ENCODE measurements around the gene RBM33. TPM values are rescaled to one million over a fixed set of nuclear protein-coding genes. Genes with fewer than 3 reads are reported as not detected.
A peak's percentile ranks its signal among the peaks of the same experiment; 100 is the strongest.

The RBM33 gene
- total RNA-seq, 1 experiment from 2014 or later, result 61.1 TPM

DNA sequence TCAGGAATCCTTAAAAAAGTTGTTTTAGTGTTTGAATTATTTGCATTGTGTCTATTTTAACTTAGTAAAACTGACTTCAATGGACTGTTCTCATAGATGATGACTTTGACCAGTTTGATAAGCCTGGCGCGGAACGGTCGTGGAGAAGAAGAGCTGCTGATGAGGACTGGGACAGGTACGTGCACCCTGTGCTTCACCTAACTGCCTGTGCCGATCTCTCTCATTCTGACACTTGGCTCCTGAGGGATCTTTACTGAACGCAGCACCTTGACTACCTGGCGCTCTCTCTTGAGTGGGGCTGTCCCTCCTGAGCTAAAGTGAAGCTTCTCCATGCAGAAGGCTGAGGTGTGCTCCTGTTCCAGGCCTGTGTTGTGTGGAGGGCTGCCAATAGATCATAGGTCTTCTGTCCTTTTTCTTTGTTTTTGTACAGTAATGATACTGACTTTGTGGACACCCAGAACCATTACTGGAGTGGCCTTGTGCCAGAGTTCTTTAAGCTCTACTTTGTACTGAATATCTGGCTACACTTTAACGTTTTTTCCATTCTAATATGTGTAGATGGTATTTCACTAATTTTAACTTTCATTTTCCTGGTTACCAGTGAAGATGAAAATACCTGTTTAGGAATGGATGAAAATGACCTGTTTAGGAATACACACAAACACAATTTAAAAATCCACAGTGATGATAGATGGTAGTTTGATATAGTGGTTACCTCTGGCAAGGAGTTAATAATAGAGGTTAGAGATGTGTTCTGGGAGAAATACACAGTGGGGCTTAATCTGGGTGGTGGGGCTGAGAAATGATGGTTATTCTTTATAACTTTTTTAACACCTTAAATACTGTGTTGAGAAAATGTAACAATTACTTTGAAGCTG, 20.9 kb downstream of the RBM33 start:
- ChIA-PET POLR2A (no interaction called here), CTCF (no interaction called here)
- intact Hi-C loops (cut with micrococcal nuclease; ENCODE audit: unreplicated experiment) (no loop called here), in situ Hi-C loops (cut with HindIII; ENCODE audit: low pct_unique_long_range_greater_than_20kb, low sequenced_read_pairs) (no loop called here)
- no TSS peak for BruUV-seq (replicated peaks)
- TF ChIP-seq SIN3A (IDR thresholded peaks at IDR 0.05; ENCODE audit: borderline replicate concordance, insufficient read depth, low read depth, low read length) (no peak), REST (IDR thresholded peaks at IDR 0.05; ENCODE audit: insufficient read depth in 1 of 2, low read depth in 2 of 2, low read length in 1 of 2) (no peak), TCF7L2 (IDR thresholded peaks at IDR 0.05; ENCODE audit: low read depth, low read length) (no peak), CTCF (IDR thresholded peaks at IDR 0.05) (no peak), POLR2AphosphoS5 (IDR thresholded peaks at IDR 0.05; ENCODE audit: low read depth, low read length) (no peak)
- H3K27me3 ChIP-seq (ENCODE audit: control insufficient read depth, insufficient read depth, low read length), result no peaks in the 10 kb centered on the region
- H3K4me3 ChIP-seq (ENCODE audit: low read depth in 2 of 2, low read length in 2 of 2), result no peak overlapping the region
- H3K36me3 ChIP-seq (ENCODE audit: control insufficient read depth, insufficient read depth, low read length), result no peaks in the 10 kb centered on the region
- ATAC-seq, result peak; percentile 57
- H3K9me3 ChIP-seq (ENCODE audit: control insufficient read depth, insufficient read depth, low read depth, low read length), result no peaks in the 10 kb centered on the region
- peaks cover 19% of the 10 kb centered on the region for H3K4me1 ChIP-seq (ENCODE audit: control insufficient read depth, insufficient read depth, low read length)
- DNase-seq (ENCODE audit: low read depth, low spot score), result no peak
- no peak overlapping the region; the same call in 1 of the 2 replicates for H3K27ac ChIP-seq (ENCODE audit: low read length)

- TF ChIP-seq CTCF (IDR thresholded peaks at IDR 0.05) (no peak), SIN3A (IDR thresholded peaks at IDR 0.05; ENCODE audit: borderline replicate concordance, insufficient read depth, low read depth, low read length) (no peak), REST (IDR thresholded peaks at IDR 0.05; ENCODE audit: insufficient read depth in 1 of 2, low read depth in 2 of 2, low read length in 1 of 2) (no peak), POLR2AphosphoS5 (IDR thresholded peaks at IDR 0.05; ENCODE audit: low read depth, low read length) (no peak), TCF7L2 (IDR thresholded peaks at IDR 0.05; ENCODE audit: low read depth, low read length) (no peak)
- ChIA-PET CTCF (no interaction called here), POLR2A (no interaction called here)
- Histone ChIP-seq H3K4me1 (ENCODE audit: control insufficient read depth, insufficient read depth, low read length) (peaks cover 20% of the 10 kb centered on the region), H3K36me3 (ENCODE audit: control insufficient read depth, insufficient read depth, low read length) (no peaks in the 10 kb centered on the region), H3K4me3 (ENCODE audit: low read depth in 2 of 2, low read length in 2 of 2) (no peak overlapping the region), H3K9me3 (ENCODE audit: control insufficient read depth, insufficient read depth, low read depth, low read length) (no peaks in the 10 kb centered on the region), H3K27me3 (ENCODE audit: control insufficient read depth, insufficient read depth, low read length) (no peaks in the 10 kb centered on the region), H3K27ac (ENCODE audit: low read length) (no peak overlapping the region)
- BruUV-seq (replicated peaks), result TSS peak; percentile 16
- peak; percentile 75 for DNase-seq (ENCODE audit: low read depth, low spot score)
- in situ Hi-C loops (cut with HindIII; ENCODE audit: low pct_unique_long_range_greater_than_20kb, low sequenced_read_pairs), result no loop called here
- intact Hi-C loops (cut with micrococcal nuclease; ENCODE audit: unreplicated experiment), result no loop called here
- peak; percentile 87 for ATAC-seq
Observed at GRCh38 chr7:155665957-155666287, 21.5 kb downstream of the RBM33 start.
